HCT116 (cell line): Measurements from ENCODE around the gene GTSF1L. TPM values are rescaled to one million over a fixed set of nuclear protein-coding genes. Genes with fewer than 3 reads are reported as not detected.

ENCODE experiments used
- ATAC-seq: fragments of 200-7000 bp; cut with Tn5 transposase; 2 replicates; pipeline ENCODE4 v1.9.1; 2020; ENCODE audit warnings: mild to moderate bottlenecking, moderate library complexity
- BruUV-seq: library from RNA; stranded (reverse); fragments of 400-500 nt; replicated peaks from 2 replicates; lab custom pipeline; 2021; lab: Mats Ljungman, UMichigan
- CTCF ChIA-PET: fragments of 300-600 bp; sonication (Branson Sonifier 250); formaldehyde crosslinking; loops from one replicate; lab custom pipeline; 2021; ENCODE audit warnings: antibody characterized with exemption; lab: Charles Lee
- POLR2A ChIA-PET: fragments of 300-600, 350-600 bp; sonication (Branson Sonifier 250); formaldehyde crosslinking; loops from one replicate; lab custom pipeline; 2021; ENCODE audit warnings: antibody characterized with exemption; lab: Charles Lee
- RAD21 ChIA-PET, 2 experiments: fragments of 300-600 bp; sonication (Branson Sonifier 250); formaldehyde crosslinking; loops; one replicate each; lab custom pipeline; 2023; ENCODE audit warnings: low total read pairs in 2 of 2; ENCODE audit not compliant: uncharacterized antibody in 2 of 2, unreplicated experiment in 2 of 2, low non-redundant PET in 1 of 2; lab: Charles Lee
- DNase-seq: peaks from one replicate; pipeline ENCODE4 v3.0.0-alpha.2; 2010; ENCODE audit warnings: low read depth, low spot score
- H2AFZ ChIP-seq: fragments of 200-600 bp; shearing (Covaris generic), sonication (generic); 2 replicates; pipeline ENCODE4 v1.6.1; 2017; ENCODE audit warnings: low read depth, mixed run types, mixed read lengths, antibody characterized with exemption, low read length; ENCODE audit not compliant: poor library complexity, severe bottlenecking
- H3K27ac ChIP-seq: 2 replicates; pipeline ENCODE4 v1.5.1; 2012; ENCODE audit warnings: low read depth, low read length
- H3K27me3 ChIP-seq: fragments of 200-600 bp; sonication (generic); 2 replicates; pipeline ENCODE4 v1.6.1; 2016; ENCODE audit warnings: mixed run types, low read length, mixed read lengths; ENCODE audit not compliant: insufficient read depth
- H3K36me3 ChIP-seq, 2 experiments: fragments of 200-500 bp in 1 of 2; fragments of 200-600 bp in 1 of 2; sonication (Bioruptor generic) in 1 of 2; sonication (generic) in 1 of 2; 2 replicates each; pipeline versions ENCODE4 v1.5.1 to v1.6.1; 2014 to 2016; ENCODE audit warnings: low read length in 2 of 2, inconsistent platforms in 1 of 2, mixed read lengths in 1 of 2, mixed run types in 1 of 2; ENCODE audit not compliant: insufficient read depth in 2 of 2, control insufficient read depth in 1 of 2
- H3K4me1 ChIP-seq, 2 experiments: fragments of 200-600 bp in 1 of 2; sonication (generic) in 1 of 2; 2 replicates each; pipeline versions ENCODE4 v1.5.1 to v1.6.1; 2012 to 2017; ENCODE audit warnings: low read length in 2 of 2, inconsistent platforms in 1 of 2, mild to moderate bottlenecking in 1 of 2, mixed read lengths in 1 of 2, mixed run types in 1 of 2, moderate library complexity in 1 of 2; ENCODE audit not compliant: insufficient read depth in 2 of 2, control insufficient read depth in 1 of 2
- H3K4me2 ChIP-seq: fragments of 200-600 bp; sonication (generic); 2 replicates; pipeline ENCODE4 v1.6.1; 2017; ENCODE audit warnings: mixed run types, low read length, mixed read lengths
- H3K4me3 ChIP-seq, 2 experiments: fragments of 200-600 bp in 1 of 2; sonication (generic) in 1 of 2; replicated peaks in 1 of 2; 2 replicates each; pipeline ENCODE4 v1.5.1; 2011 to 2016; ENCODE audit warnings: low read length in 2 of 2, control low read depth in 1 of 2, low read depth in 1 of 2, mild to moderate bottlenecking in 1 of 2, mixed read lengths in 1 of 2, mixed run types in 1 of 2
- H3K79me2 ChIP-seq: fragments of 200-600 bp; sonication (generic); 2 replicates; pipeline ENCODE4 v1.6.1; 2017; ENCODE audit warnings: mild to moderate bottlenecking, mixed run types, low read length, moderate library complexity, mixed read lengths; ENCODE audit not compliant: insufficient read depth
- H3K9ac ChIP-seq: fragments of 200-600 bp; sonication (generic); 2 replicates; pipeline ENCODE4 v1.6.1; 2016; ENCODE audit warnings: low read length, mixed read lengths
- H3K9me2 ChIP-seq: fragments of 200-600 bp; sonication (generic), shearing (Covaris generic); 2 replicates; pipeline ENCODE4 v1.6.1; 2017; ENCODE audit warnings: mixed run types, mild to moderate bottlenecking, moderate library complexity; ENCODE audit not compliant: insufficient read depth
- H3K9me3 ChIP-seq, 2 experiments: fragments of 200-500 bp in 1 of 2; fragments of 200-600 bp in 1 of 2; sonication (Bioruptor generic) in 1 of 2; sonication (generic) in 1 of 2; 2 replicates each; pipeline ENCODE4 v1.6.1; 2014 to 2017; ENCODE audit warnings: low read length in 2 of 2, mixed read lengths in 2 of 2, inconsistent platforms in 1 of 2, low read depth in 1 of 2, mild to moderate bottlenecking in 1 of 2, mixed run types in 1 of 2, moderate library complexity in 1 of 2; ENCODE audit not compliant: control insufficient read depth in 1 of 2, insufficient read depth in 1 of 2
- H4K20me1 ChIP-seq: fragments of 200-600 bp; sonication (generic), shearing (Covaris generic); 2 replicates; pipeline ENCODE4 v1.6.1; 2017; ENCODE audit warnings: mixed run types, mild to moderate bottlenecking, moderate library complexity; ENCODE audit not compliant: insufficient read depth
- CBX3 ChIP-seq: IDR thresholded peaks from 2 replicates; pipeline ENCODE4 v1.6.1; 2012; ENCODE audit warnings: low read depth
- CEBPB ChIP-seq: IDR thresholded peaks from 2 replicates; pipeline ENCODE4 v1.6.1; 2012; ENCODE audit warnings: low read depth
- CTCF ChIP-seq, 3 experiments: fragments of 200-600 bp in 1 of 3; sonication (generic) in 1 of 3; IDR thresholded peaks in 2 of 3; conservative IDR thresholded peaks in 1 of 3; 2 replicates each; pipeline ENCODE4 v1.5.1; 2012 to 2017; ENCODE audit warnings: low read depth in 2 of 3, low read length in 2 of 3, antibody characterized with exemption in 1 of 3, borderline replicate concordance in 1 of 3, control low read depth in 1 of 3, mild to moderate bottlenecking in 1 of 3, mixed read lengths in 1 of 3, mixed run types in 1 of 3, moderate library complexity in 1 of 3; ENCODE audit not compliant: insufficient read depth in 1 of 3
- EGR1 ChIP-seq: IDR thresholded peaks from 2 replicates; pipeline ENCODE4 v1.6.1; 2012; ENCODE audit warnings: low read depth
- EZH2 ChIP-seq: fragments of 200-600 bp; sonication (generic); IDR thresholded peaks from 2 replicates; pipeline ENCODE4 v1.6.1; 2017; ENCODE audit warnings: antibody characterized with exemption, mixed run types
- EZH2phosphoT487 ChIP-seq: fragments of 200-600 bp; IDR thresholded peaks from 2 replicates; pipeline ENCODE4 v1.6.1; 2018; ENCODE audit warnings: antibody characterized with exemption, borderline replicate concordance
- FOSL1 ChIP-seq: IDR thresholded peaks from 2 replicates; pipeline ENCODE4 v1.6.1; 2012; ENCODE audit warnings: low read depth
- JUND ChIP-seq: IDR thresholded peaks from 2 replicates; pipeline ENCODE4 v1.6.1; 2012
- RAD21 ChIP-seq: IDR thresholded peaks from 2 replicates; pipeline ENCODE4 v1.6.1; 2012; ENCODE audit warnings: low read depth, mild to moderate bottlenecking
- REST ChIP-seq: IDR thresholded peaks from 2 replicates; pipeline ENCODE4 v1.6.1; 2012; ENCODE audit warnings: low read depth
- SP1 ChIP-seq: IDR thresholded peaks from 2 replicates; pipeline ENCODE4 v1.6.1; 2012; ENCODE audit warnings: low read depth
- TCF7L2 ChIP-seq: IDR thresholded peaks from 2 replicates; pipeline ENCODE4 v1.7.0; 2011; ENCODE audit warnings: borderline replicate concordance, inconsistent platforms; ENCODE audit not compliant: insufficient read depth, insufficient read length; ENCODE audit errors: extremely low read depth
- YY1 ChIP-seq: IDR thresholded peaks from 2 replicates; pipeline ENCODE4 v1.6.1; 2011; ENCODE audit warnings: low read length, low read depth, moderate library complexity, mild to moderate bottlenecking; ENCODE audit not compliant: insufficient replicate concordance; ENCODE audit errors: extremely low read depth
- ZFX ChIP-seq: fragments of 450-650 bp; IDR thresholded peaks from 2 replicates; pipeline ENCODE4 v1.6.1; 2017
- ZNF274 ChIP-seq: fragments of 200-500 bp; sonication (Bioruptor generic); IDR thresholded peaks from 2 replicates; pipeline ENCODE4 v1.6.1; 2014; ENCODE audit warnings: mild to moderate bottlenecking, low read depth, low read length, inconsistent platforms
- intact Hi-C: fragments of 100-400 bp; cut with micrococcal nuclease; formaldehyde crosslinking; loops from 2 replicates; pipeline ENCODE4 v1.10.0; 2022
- total RNA-seq: library from RNA; stranded (reverse); gene quantifications from one replicate; pipeline ENCODE4 v1.2.1, GENCODE V29; 2021; ENCODE audit not compliant: unreplicated experiment

GTSF1L gene
- total RNA-seq, 1 experiment from 2014 or later: not detected

- Histone ChIP-seq H4K20me1 (no peaks in the 10 kb centered on the region), H3K4me1 (no peaks in the 10 kb centered on the region), H2AFZ (no peak overlapping the region), H3K36me3 (no peaks in the 10 kb centered on the region), H3K4me3 (no peak overlapping the region), H3K79me2 (no peaks in the 10 kb centered on the region), H3K4me2 (no peak overlapping the region), H3K9me2 (no peaks in the 10 kb centered on the region), H3K27me3 (no peaks in the 10 kb centered on the region), H3K9me3 (no peaks in the 10 kb centered on the region), H3K27ac (no peak overlapping the region), H3K9ac (no peak overlapping the region)
- intact Hi-C loops: no loop called here
- RAD21 ChIA-PET: no interaction called here
- DNase-seq (no peak), ATAC-seq (no peak)
- no TSS peak for BruUV-seq
- POLR2A ChIA-PET: no interaction called here
- no peak for TF ChIP-seq EGR1
- CTCF ChIA-PET: no interaction called here
These were observed 9.9 kb upstream of the GTSF1L start for GRCh38 chr20:43736588-43737158.

GRCh38 chr20:43731927-43732326 lies 5.1 kb upstream of the GTSF1L start:
- DNase-seq (no peak), ATAC-seq (no peak)
- no peaks in the 10 kb centered on the region for H3K36me3 ChIP-seq
- ChIA-PET CTCF (interaction anchor here (1.0 kb wide), 1 partner anchor 18 kb away, joined by 3 read pairs; no protein-coding TSS in a partner anchor), POLR2A (no interaction called here), RAD21 (no interaction called here)
- H3K4me1 ChIP-seq: no peaks in the 10 kb centered on the region
- H3K4me2 ChIP-seq: no peak overlapping the region
- no peak for TF ChIP-seq YY1
- TF ChIP-seq EGR1: no peak
- no peak for TF ChIP-seq CBX3
- no peak for TF ChIP-seq JUND
- no peak for TF ChIP-seq FOSL1
- TF ChIP-seq CTCF (IDR thresholded peaks at IDR 0.05 in 2 of 3, conservative IDR thresholded peaks at IDR 0.05 in 1 of 3; ENCODE audit: borderline replicate concordance in 1 of 3, insufficient read depth in 1 of 3, low read depth in 2 of 3, low read length in 2 of 3): no peak
- TF ChIP-seq CEBPB: no peak
- TF ChIP-seq EZH2phosphoT487: no peak
- TF ChIP-seq REST: no peak
- TF ChIP-seq ZNF274: no peak
- no peak for TF ChIP-seq TCF7L2
- no peak for TF ChIP-seq SP1
- TF ChIP-seq RAD21: no peak
- TF ChIP-seq ZFX: no peak
- TF ChIP-seq EZH2: no peak
- no peaks in the 10 kb centered on the region for H3K9me2 ChIP-seq
- intact Hi-C loops: no loop called here
- H3K9ac ChIP-seq: no peak overlapping the region
- H3K27ac ChIP-seq: no peak overlapping the region
- no peaks in the 10 kb centered on the region for H3K27me3 ChIP-seq
- H3K79me2 ChIP-seq: no peaks in the 10 kb centered on the region
- H4K20me1 ChIP-seq: no peaks in the 10 kb centered on the region
- H2AFZ ChIP-seq: no peak overlapping the region
- H3K4me3 ChIP-seq: no peak overlapping the region
- no peaks in the 10 kb centered on the region for H3K9me3 ChIP-seq
- no TSS peak for BruUV-seq
